SK-N-SH (cell line): Measurements from ENCODE around the gene TRAPPC6A.

Source experiments
- EP300 ChIP-seq, 2 experiments: IDR thresholded peaks; 2 replicates each; pipeline versions ENCODE4 v1.4.0 to v1.6.1; 2012; ENCODE audit warnings: borderline replicate concordance in 1 of 2, low read depth in 1 of 2, low read length in 1 of 2
- GABPA ChIP-seq: IDR thresholded peaks from 2 replicates; pipeline ENCODE4 v1.4.0; 2012; ENCODE audit warnings: low read depth, mild to moderate bottlenecking
- MEF2A ChIP-seq: IDR thresholded peaks from 2 replicates; pipeline ENCODE4 v1.4.0; 2012; ENCODE audit warnings: low read depth, borderline replicate concordance
- MXI1 ChIP-seq: IDR thresholded peaks from 2 replicates; pipeline ENCODE4 v1.6.1; 2012; ENCODE audit warnings: mild to moderate bottlenecking, low read depth, low read length, improper control_type of control experiment
- POLR2AphosphoS5 ChIP-seq: IDR thresholded peaks from 2 replicates; pipeline ENCODE4 v1.6.1; 2012; ENCODE audit warnings: low read depth, low read length
- RAD21 ChIP-seq: IDR thresholded peaks from 2 replicates; pipeline ENCODE4 v1.6.1; 2012; ENCODE audit warnings: mild to moderate bottlenecking, low read length
- YY1 ChIP-seq: IDR thresholded peaks from 2 replicates; pipeline ENCODE4 v1.4.0; 2012; ENCODE audit warnings: low read depth, mild to moderate bottlenecking
- TF ChIP-seq, protein P1 (sequence below): fragments of 200-600 bp; sonication (generic); IDR thresholded peaks from 2 replicates; pipeline ENCODE4 v1.6.1; 2017; ENCODE audit warnings: antibody characterized with exemption, mild to moderate bottlenecking, moderate library complexity
- TF ChIP-seq, protein P2 (sequence below): IDR thresholded peaks from 2 replicates; pipeline ENCODE4 v1.4.0; 2012; ENCODE audit warnings: low read depth, borderline replicate concordance
- TF ChIP-seq, protein P3 (sequence below): IDR thresholded peaks from 2 replicates; pipeline ENCODE4 v1.6.1; 2012; ENCODE audit warnings: mild to moderate bottlenecking, low read depth, low read length, moderate library complexity

DNA sequence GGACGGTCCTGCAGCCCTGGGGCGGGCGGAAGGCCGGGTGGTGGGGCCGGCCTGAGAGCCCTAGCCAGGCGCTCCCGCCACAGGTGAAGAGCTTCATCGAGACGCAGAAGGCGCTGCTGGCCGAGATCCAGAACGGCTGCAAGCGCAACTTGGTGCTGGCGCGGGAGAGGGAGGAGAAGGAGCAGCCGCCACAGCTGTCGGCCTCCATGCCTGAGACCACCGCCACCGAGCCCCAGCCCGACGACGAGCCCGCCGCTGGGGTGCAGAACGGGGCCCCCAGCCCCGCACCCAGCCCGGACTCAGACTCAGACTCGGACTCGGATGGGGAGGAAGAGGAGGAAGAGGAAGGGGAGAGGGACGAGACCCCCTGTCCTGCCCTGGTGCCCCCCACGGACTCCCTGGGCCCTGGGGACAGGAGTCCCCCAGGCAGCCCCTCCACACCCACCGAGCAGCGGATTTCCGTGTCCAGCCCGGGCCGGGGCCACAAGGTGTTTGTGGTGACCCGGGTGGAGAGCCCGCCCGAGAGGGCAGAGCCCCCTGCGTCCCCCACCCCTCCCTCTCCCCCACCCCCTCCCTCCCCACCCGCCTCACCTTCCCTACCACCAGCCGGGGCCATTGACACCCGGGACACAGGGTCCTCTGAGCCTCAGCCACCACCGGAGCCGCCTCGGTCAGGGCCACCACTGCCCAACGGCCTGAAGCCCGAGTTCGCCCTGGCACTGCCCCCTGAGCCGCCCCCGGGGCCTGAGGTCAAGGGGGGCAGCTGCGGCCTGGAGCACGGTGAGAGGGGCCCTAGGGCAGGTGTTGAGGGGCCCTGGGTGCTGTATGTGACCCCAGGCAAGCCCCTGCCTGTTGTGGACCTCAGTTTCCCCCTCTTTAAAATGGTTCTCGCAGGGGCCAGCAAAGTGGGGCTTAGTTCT, 32.5 kb downstream of the TRAPPC6A start:
- no peak for TF ChIP-seq RAD21
- TF ChIP-seq, protein P1, sequence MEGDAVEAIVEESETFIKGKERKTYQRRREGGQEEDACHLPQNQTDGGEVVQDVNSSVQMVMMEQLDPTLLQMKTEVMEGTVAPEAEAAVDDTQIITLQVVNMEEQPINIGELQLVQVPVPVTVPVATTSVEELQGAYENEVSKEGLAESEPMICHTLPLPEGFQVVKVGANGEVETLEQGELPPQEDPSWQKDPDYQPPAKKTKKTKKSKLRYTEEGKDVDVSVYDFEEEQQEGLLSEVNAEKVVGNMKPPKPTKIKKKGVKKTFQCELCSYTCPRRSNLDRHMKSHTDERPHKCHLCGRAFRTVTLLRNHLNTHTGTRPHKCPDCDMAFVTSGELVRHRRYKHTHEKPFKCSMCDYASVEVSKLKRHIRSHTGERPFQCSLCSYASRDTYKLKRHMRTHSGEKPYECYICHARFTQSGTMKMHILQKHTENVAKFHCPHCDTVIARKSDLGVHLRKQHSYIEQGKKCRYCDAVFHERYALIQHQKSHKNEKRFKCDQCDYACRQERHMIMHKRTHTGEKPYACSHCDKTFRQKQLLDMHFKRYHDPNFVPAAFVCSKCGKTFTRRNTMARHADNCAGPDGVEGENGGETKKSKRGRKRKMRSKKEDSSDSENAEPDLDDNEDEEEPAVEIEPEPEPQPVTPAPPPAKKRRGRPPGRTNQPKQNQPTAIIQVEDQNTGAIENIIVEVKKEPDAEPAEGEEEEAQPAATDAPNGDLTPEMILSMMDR: no peak
- TF ChIP-seq, protein P2, sequence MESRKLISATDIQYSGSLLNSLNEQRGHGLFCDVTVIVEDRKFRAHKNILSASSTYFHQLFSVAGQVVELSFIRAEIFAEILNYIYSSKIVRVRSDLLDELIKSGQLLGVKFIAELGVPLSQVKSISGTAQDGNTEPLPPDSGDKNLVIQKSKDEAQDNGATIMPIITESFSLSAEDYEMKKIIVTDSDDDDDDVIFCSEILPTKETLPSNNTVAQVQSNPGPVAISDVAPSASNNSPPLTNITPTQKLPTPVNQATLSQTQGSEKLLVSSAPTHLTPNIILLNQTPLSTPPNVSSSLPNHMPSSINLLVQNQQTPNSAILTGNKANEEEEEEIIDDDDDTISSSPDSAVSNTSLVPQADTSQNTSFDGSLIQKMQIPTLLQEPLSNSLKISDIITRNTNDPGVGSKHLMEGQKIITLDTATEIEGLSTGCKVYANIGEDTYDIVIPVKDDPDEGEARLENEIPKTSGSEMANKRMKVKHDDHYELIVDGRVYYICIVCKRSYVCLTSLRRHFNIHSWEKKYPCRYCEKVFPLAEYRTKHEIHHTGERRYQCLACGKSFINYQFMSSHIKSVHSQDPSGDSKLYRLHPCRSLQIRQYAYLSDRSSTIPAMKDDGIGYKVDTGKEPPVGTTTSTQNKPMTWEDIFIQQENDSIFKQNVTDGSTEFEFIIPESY: no peak
- TF ChIP-seq EP300 (IDR thresholded peaks at IDR 0.05; ENCODE audit: borderline replicate concordance in 1 of 2, low read depth in 1 of 2, low read length in 1 of 2): no peak
- no peak for TF ChIP-seq YY1
- TF ChIP-seq POLR2AphosphoS5: no peak
- TF ChIP-seq MXI1: no peak
- TF ChIP-seq MEF2A: no peak
- TF ChIP-seq, protein P3, sequence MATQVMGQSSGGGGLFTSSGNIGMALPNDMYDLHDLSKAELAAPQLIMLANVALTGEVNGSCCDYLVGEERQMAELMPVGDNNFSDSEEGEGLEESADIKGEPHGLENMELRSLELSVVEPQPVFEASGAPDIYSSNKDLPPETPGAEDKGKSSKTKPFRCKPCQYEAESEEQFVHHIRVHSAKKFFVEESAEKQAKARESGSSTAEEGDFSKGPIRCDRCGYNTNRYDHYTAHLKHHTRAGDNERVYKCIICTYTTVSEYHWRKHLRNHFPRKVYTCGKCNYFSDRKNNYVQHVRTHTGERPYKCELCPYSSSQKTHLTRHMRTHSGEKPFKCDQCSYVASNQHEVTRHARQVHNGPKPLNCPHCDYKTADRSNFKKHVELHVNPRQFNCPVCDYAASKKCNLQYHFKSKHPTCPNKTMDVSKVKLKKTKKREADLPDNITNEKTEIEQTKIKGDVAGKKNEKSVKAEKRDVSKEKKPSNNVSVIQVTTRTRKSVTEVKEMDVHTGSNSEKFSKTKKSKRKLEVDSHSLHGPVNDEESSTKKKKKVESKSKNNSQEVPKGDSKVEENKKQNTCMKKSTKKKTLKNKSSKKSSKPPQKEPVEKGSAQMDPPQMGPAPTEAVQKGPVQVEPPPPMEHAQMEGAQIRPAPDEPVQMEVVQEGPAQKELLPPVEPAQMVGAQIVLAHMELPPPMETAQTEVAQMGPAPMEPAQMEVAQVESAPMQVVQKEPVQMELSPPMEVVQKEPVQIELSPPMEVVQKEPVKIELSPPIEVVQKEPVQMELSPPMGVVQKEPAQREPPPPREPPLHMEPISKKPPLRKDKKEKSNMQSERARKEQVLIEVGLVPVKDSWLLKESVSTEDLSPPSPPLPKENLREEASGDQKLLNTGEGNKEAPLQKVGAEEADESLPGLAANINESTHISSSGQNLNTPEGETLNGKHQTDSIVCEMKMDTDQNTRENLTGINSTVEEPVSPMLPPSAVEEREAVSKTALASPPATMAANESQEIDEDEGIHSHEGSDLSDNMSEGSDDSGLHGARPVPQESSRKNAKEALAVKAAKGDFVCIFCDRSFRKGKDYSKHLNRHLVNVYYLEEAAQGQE: no peak
- TF ChIP-seq GABPA: no peak
